Neural progenitor cell (in vitro differentiated cells): Measurements from ENCODE around the gene PXDN.

Experiments
- EZH2phosphoT487 ChIP-seq: fragments of 200-600 bp; sonication (generic); IDR thresholded peaks from 2 replicates; pipeline ENCODE4 v1.6.1; 2017; ENCODE audit warnings: antibody characterized with exemption
- TF ChIP-seq, protein P1 (sequence below): fragments of 200-600 bp; sonication (generic); IDR thresholded peaks from 2 replicates; pipeline ENCODE4 v1.5.1; 2017; ENCODE audit warnings: antibody characterized with exemption, mild to moderate bottlenecking

DNA sequence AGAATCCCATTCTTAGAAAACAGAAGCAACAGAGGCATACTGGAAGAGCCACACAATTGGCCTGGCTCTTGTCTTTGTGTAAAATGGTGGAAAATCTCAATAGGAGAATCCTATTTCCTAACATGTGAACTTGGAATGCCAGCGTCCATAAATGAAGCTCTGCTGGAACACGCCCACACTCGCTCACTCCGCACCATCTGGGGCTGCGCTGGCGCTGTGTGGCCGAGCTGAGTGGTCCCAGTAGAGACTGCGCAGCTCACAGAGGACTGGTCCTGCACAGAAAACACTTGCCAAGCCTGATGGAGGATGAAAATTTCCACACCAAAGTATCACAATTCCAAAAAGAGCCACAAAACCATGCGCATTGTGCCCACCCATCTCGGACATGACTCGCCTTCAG is 56.2 kb downstream of the PXDN start:
- no peak for TF ChIP-seq EZH2phosphoT487
- TF ChIP-seq, protein P1, sequence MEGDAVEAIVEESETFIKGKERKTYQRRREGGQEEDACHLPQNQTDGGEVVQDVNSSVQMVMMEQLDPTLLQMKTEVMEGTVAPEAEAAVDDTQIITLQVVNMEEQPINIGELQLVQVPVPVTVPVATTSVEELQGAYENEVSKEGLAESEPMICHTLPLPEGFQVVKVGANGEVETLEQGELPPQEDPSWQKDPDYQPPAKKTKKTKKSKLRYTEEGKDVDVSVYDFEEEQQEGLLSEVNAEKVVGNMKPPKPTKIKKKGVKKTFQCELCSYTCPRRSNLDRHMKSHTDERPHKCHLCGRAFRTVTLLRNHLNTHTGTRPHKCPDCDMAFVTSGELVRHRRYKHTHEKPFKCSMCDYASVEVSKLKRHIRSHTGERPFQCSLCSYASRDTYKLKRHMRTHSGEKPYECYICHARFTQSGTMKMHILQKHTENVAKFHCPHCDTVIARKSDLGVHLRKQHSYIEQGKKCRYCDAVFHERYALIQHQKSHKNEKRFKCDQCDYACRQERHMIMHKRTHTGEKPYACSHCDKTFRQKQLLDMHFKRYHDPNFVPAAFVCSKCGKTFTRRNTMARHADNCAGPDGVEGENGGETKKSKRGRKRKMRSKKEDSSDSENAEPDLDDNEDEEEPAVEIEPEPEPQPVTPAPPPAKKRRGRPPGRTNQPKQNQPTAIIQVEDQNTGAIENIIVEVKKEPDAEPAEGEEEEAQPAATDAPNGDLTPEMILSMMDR = no peak
